PC-9 (cell line): ENCODE results near the gene SLC39A3. TPM values are rescaled to one million over a fixed set of nuclear protein-coding genes. Genes with fewer than 3 reads are reported as not detected.

Experiments
- BruUV-seq: library from RNA; stranded (reverse); fragments of 400-500 nt; replicated peaks from 2 replicates; lab custom pipeline; 2021; lab: Mats Ljungman, UMichigan
- CTCF ChIA-PET: fragments of 300-600 bp; sonication (Branson Sonifier 250); formaldehyde crosslinking; loops from one replicate; lab custom pipeline; 2022; ENCODE audit warnings: antibody characterized with exemption; lab: Charles Lee
- POLR2A ChIA-PET: fragments of 300-600 bp; sonication (Branson Sonifier 250); formaldehyde crosslinking; loops from one replicate; lab custom pipeline; 2022; ENCODE audit warnings: antibody characterized with exemption; ENCODE audit not compliant: unreplicated experiment; lab: Charles Lee
- DNase-seq, 2 experiments: peaks; one replicate each; pipeline versions ENCODE4 v3.0.0 to v3.0.0-alpha.2; 2015 to 2022; ENCODE audit warnings: mixed read lengths in 1 of 2
- H2AFZ ChIP-seq: fragments of 200-600 bp; sonication (generic); 2 replicates; pipeline ENCODE4 v1.8.1; 2017; ENCODE audit warnings: antibody characterized with exemption
- H3F3A ChIP-seq: fragments of 200-600 bp; sonication (generic); 2 replicates; pipeline ENCODE4 v1.8.1; 2017; ENCODE audit warnings: antibody characterized with exemption, mild to moderate bottlenecking, low read depth; ENCODE audit not compliant: insufficient read depth
- H3K27ac ChIP-seq: fragments of 200-600 bp; sonication (generic); 2 replicates; pipeline ENCODE4 v1.6.1; 2016; ENCODE audit warnings: mixed run types
- H3K27me3 ChIP-seq: fragments of 200-600 bp; sonication (generic); 2 replicates; pipeline ENCODE4 v1.6.1; 2016; ENCODE audit warnings: low read depth, mixed run types; ENCODE audit not compliant: insufficient read depth
- H3K36me3 ChIP-seq: fragments of 200-600 bp; sonication (generic); 2 replicates; pipeline ENCODE4 v1.6.1; 2016; ENCODE audit warnings: low read depth, mixed run types
- H3K4me1 ChIP-seq: fragments of 200-600 bp; sonication (generic); replicated peaks from 2 replicates; pipeline ENCODE4 v1.6.1; 2016; ENCODE audit warnings: mixed run types; ENCODE audit not compliant: insufficient read depth
- H3K4me2 ChIP-seq: fragments of 200-600 bp; sonication (generic); 2 replicates; pipeline ENCODE4 v1.6.1; 2017; ENCODE audit warnings: mixed run types
- H3K4me3 ChIP-seq: fragments of 200-600 bp; sonication (generic); 2 replicates; pipeline ENCODE4 v1.6.1; 2016; ENCODE audit warnings: mixed run types
- H3K79me2 ChIP-seq: fragments of 200-600 bp; sonication (generic); 2 replicates; pipeline ENCODE4 v1.6.1; 2017; ENCODE audit warnings: low read depth, mixed run types
- H3K9me2 ChIP-seq: fragments of 200-600 bp; sonication (generic); 2 replicates; pipeline ENCODE4 v1.8.1; 2017; ENCODE audit warnings: mild to moderate bottlenecking; ENCODE audit not compliant: insufficient read depth
- H3K9me3 ChIP-seq: fragments of 200-600 bp; sonication (generic); 2 replicates; pipeline ENCODE4 v1.8.1; 2016; ENCODE audit warnings: low read depth; ENCODE audit not compliant: insufficient read depth
- H4K20me1 ChIP-seq: fragments of 200-600 bp; sonication (generic); 2 replicates; pipeline ENCODE4 v1.8.1; 2017; ENCODE audit not compliant: insufficient read depth
- EZH2 ChIP-seq: fragments of 200-600 bp; sonication (generic); IDR thresholded peaks from 2 replicates; pipeline ENCODE4 v1.8.0; 2017; ENCODE audit warnings: antibody characterized with exemption, low read depth
- intact Hi-C: fragments of 100-400 bp; cut with micrococcal nuclease; formaldehyde crosslinking; loops from one replicate; pipeline ENCODE4 v1.10.0; 2022; ENCODE audit not compliant: unreplicated experiment
- total RNA-seq: library from RNA; stranded (reverse); gene quantifications from 2 replicates; pipeline ENCODE4 v1.2.3, GENCODE V29; 2021
- TF ChIP-seq, protein P1 (sequence below): fragments of 200-600 bp; sonication (generic); conservative IDR thresholded peaks from 2 replicates; pipeline ENCODE4 v1.6.1; 2017; ENCODE audit warnings: mixed run types, antibody characterized with exemption, mild to moderate bottlenecking, moderate library complexity

SLC39A3 gene
- total RNA-seq, 1 experiment from 2014 or later, result 21.6 TPM

- ChIA-PET POLR2A (no interaction called here), CTCF (no interaction called here)
- Histone ChIP-seq H3K9me2 (no peaks in the 10 kb centered on the region), H3K79me2 (no peaks in the 10 kb centered on the region), H3K27me3 (0 out of 2 replicates have a peak, but pooled peaks cover 1% of the 10 kb centered on the region), H3K4me3 (no peak overlapping the region), H3K9me3 (no peaks in the 10 kb centered on the region), H3K36me3 (no peaks in the 10 kb centered on the region), H3K27ac (no peak overlapping the region), H3K4me2 (no peak overlapping the region), H2AFZ (no peak overlapping the region), H4K20me1 (no peaks in the 10 kb centered on the region), H3K4me1 (no peaks in the 10 kb centered on the region), H3F3A (no peaks in the 10 kb centered on the region)
- intact Hi-C loops, result no loop called here
- BruUV-seq, result no TSS peak
- no peak for DNase-seq
- no peak for TF ChIP-seq EZH2
- TF ChIP-seq, protein P1, sequence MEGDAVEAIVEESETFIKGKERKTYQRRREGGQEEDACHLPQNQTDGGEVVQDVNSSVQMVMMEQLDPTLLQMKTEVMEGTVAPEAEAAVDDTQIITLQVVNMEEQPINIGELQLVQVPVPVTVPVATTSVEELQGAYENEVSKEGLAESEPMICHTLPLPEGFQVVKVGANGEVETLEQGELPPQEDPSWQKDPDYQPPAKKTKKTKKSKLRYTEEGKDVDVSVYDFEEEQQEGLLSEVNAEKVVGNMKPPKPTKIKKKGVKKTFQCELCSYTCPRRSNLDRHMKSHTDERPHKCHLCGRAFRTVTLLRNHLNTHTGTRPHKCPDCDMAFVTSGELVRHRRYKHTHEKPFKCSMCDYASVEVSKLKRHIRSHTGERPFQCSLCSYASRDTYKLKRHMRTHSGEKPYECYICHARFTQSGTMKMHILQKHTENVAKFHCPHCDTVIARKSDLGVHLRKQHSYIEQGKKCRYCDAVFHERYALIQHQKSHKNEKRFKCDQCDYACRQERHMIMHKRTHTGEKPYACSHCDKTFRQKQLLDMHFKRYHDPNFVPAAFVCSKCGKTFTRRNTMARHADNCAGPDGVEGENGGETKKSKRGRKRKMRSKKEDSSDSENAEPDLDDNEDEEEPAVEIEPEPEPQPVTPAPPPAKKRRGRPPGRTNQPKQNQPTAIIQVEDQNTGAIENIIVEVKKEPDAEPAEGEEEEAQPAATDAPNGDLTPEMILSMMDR, result no peak
Observed at GRCh38 chr19:2751438-2751830, 11.6 kb upstream of the SLC39A3 start.

DNA sequence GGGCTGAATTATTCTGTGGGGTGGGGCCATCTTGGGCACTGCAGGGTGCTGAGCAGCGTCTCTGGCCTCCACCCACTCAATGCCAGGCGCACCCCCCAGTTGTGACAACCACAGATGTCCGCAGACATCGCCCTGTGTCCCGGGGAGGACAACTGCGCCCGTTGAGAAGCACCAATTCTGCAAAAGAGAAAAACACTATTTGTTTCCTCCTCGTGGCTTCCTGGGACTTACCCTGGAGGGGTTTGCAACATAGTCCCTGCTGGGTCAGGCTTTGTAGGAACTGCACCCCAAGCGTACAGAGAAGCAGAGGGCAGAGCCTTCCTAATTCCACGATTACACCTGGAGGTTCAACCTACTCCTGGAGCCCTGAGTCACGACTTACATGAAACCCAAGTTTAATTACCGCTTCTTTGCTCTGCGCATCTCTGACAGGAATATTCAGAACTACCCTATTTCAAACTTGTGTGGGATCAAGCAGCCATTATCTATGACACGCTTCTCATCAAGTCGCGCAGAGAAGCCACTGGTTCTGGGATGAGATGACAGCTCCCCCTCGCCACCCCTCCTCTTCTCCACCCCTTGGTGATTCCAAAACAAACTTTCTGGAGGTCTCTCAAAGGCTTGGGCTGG lies 11.1 kb upstream of the SLC39A3 start:
- no peak overlapping the region for H3K4me3 ChIP-seq
- no peaks in the 10 kb centered on the region for H3F3A ChIP-seq
- intact Hi-C loops, result no loop called here
- H3K4me1 ChIP-seq, result no peaks in the 10 kb centered on the region
- H2AFZ ChIP-seq, result no peak overlapping the region
- H3K9me3 ChIP-seq, result no peaks in the 10 kb centered on the region
- H3K79me2 ChIP-seq, result no peaks in the 10 kb centered on the region
- no peaks in the 10 kb centered on the region for H4K20me1 ChIP-seq
- H3K27me3 ChIP-seq, result peaks cover 6% of the 10 kb centered on the region
- POLR2A ChIA-PET, result no interaction called here
- BruUV-seq, result no TSS peak
- no peak for DNase-seq
- CTCF ChIA-PET, result no interaction called here
- no peak overlapping the region for H3K4me2 ChIP-seq
- H3K27ac ChIP-seq, result no peak overlapping the region
- H3K36me3 ChIP-seq, result no peaks in the 10 kb centered on the region
- TF ChIP-seq, protein P1, result no peak
- no peak for TF ChIP-seq EZH2
- no peaks in the 10 kb centered on the region for H3K9me2 ChIP-seq

- Histone ChIP-seq H3K4me2 (no peak overlapping the region), H3K27ac (no peak overlapping the region), H3K4me3 (no peak overlapping the region), H3K9me3 (no peaks in the 10 kb centered on the region), H3K4me1 (no peaks in the 10 kb centered on the region), H2AFZ (no peak overlapping the region), H4K20me1 (no peaks in the 10 kb centered on the region), H3K79me2 (no peaks in the 10 kb centered on the region), H3K27me3 (peaks cover 24% of the 10 kb centered on the region), H3K9me2 (no peaks in the 10 kb centered on the region), H3F3A (no peaks in the 10 kb centered on the region), H3K36me3 (no peaks in the 10 kb centered on the region)
- TF ChIP-seq, protein P1, result no peak
- no peak for TF ChIP-seq EZH2
- DNase-seq, result no peak
- intact Hi-C loops, result no loop called here
- ChIA-PET CTCF (no interaction called here), POLR2A (no interaction called here)
- no TSS peak for BruUV-seq
Observed at GRCh38 chr19:2747349-2747748, 7.5 kb upstream of the SLC39A3 start.
